GM12875 (cell line): ENCODE data around the gene PTPN22.

Source experiments
- H3K4me3 ChIP-seq: one replicate; pipeline ENCODE4 v1.5.1; 2011; ENCODE audit warnings: low read depth, low read length, control low read depth
- TF ChIP-seq, protein P1 (sequence below): IDR thresholded peaks from 2 replicates; pipeline ENCODE4 v1.5.1; 2011; ENCODE audit warnings: low read depth, mild to moderate bottlenecking, control low read depth, inconsistent platforms, low read length, moderate library complexity, borderline replicate concordance; ENCODE audit not compliant: insufficient read depth

The PTPN22 gene

DNA sequence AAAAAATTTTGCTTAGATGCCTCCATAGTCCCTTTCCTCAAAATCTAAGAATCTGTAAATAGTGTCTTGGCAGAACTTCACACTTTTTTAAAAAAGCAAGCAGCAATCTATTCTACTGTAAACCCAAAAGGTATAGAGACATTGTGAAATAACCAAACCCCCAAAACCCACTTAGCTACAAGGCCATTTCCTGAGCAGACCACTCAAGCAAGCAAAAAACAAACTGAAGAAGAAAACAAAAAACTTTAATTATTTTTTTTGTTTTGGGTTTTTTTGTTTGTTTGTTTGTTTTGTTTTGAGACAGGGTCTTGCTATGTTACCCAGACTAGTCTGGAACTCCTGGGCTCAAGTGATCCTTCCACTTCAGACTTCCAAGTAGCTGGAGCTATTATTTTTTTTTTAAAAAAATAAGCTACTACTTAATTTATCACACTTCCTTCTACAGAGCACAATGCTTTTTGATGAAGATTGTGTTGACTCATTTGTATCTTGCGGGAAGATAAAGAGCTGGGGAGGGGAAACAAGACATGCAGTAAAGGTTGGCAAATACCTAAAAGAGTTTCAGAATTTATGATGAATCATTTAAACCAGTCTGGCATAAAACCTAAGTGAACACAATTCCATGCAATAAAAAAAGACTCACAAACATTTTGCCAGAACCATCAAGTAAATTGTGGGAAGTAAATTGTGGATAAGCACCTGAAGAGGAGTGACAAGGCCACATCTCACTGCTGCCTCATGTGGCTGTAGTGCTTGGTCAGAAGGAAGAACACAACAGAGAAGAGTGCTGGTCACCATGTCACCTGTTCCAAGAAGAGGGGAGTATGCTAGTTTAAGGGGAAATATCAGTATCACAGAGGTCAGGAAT is 2.7 kb upstream of the PTPN22 start:
- no peak overlapping the region for H3K4me3 ChIP-seq
- TF ChIP-seq, protein P1, sequence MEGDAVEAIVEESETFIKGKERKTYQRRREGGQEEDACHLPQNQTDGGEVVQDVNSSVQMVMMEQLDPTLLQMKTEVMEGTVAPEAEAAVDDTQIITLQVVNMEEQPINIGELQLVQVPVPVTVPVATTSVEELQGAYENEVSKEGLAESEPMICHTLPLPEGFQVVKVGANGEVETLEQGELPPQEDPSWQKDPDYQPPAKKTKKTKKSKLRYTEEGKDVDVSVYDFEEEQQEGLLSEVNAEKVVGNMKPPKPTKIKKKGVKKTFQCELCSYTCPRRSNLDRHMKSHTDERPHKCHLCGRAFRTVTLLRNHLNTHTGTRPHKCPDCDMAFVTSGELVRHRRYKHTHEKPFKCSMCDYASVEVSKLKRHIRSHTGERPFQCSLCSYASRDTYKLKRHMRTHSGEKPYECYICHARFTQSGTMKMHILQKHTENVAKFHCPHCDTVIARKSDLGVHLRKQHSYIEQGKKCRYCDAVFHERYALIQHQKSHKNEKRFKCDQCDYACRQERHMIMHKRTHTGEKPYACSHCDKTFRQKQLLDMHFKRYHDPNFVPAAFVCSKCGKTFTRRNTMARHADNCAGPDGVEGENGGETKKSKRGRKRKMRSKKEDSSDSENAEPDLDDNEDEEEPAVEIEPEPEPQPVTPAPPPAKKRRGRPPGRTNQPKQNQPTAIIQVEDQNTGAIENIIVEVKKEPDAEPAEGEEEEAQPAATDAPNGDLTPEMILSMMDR: peak; percentile 62; the same call in 1 of the 2 replicates

DNA sequence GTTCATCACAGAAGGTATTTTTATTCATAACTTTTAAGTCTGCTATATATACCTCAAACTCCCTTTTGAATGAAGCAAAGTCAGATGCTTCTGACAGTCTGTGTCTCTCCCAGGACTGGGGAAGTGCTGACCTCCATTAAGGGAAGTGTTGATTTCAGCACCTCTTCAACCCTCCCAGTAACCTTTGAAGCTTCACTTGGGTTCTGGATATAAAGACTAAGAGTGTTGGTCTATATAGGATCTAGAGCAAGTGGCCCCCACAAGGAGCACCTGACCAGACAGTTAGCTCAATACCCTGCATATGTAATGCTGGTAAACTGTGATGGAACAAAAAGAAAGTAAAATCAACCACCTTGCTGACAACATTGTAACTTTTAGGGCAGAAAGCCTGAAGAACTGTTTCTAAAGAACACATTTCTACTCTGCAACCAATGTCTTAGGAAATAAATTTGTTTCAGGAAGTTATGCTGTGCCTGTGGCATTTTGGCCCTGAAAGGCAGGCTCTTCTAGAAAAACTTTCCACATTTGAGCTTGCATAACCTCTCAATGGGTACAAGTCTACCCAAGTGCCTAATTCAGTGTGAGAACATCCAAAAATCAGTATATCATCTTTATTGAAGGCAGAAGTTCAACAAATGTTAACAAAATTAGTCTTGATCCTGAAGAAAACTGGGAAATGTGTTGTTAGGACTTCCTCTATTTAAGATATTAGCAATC is 865 bp upstream of the PTPN22 start:
- TF ChIP-seq, protein P1: no peak
- H3K4me3 ChIP-seq: no peak overlapping the region

DNA sequence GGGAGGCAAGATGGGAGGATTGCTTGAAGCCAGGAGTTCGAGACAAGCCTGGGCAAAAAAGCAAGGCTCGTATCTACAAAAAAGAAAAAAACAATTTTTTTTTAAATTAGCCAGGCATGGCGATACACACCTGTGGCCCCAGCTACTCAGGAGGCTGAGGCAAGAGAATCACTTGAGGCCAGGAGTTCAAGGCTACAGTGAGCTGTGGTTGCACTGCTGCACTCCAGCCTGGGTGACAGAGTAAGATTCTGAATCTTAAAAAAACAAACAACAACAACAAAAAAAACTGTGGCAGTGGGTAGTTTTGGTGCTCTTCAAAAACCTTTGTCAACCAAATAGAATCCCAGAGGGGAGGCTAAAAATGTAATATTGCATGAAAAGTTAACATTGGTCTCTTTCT is 734 bp downstream of the PTPN22 start:
- TF ChIP-seq, protein P1: no peak
- H3K4me3 ChIP-seq: peak overlapping the region; percentile 54

DNA sequence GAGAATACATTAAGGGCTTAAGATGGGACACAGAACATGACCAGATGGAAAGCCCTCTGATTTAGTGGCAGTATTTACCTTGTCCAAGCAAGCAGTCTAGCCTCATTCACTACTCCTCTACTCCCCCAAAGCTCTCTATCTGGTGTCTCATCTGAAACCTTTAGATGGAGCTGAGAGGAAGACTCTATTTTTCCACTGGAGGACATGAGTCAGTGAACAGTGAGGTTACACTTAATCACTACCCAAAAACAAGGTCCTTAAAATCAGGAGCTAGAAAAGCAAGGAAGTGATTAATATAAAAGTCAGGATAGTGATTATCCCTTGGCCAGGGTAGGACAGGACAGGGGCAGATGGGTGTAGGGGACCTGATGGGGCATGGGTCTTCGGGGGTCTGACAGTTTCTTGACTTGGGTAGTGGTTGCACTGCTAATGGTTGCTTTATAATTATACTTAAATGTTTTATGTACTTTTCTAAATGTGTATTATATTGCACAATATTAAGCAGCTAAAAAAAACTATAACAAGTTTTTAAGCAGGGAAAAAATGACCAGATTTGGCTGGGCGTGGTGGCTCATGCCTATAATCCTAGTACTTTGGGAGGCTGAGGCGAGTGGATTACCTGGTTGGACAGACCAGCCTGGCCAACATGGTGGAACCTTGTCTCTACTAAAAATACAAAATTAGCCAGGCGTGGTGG is 3.0 kb downstream of the PTPN22 start:
- H3K4me3 ChIP-seq: no peak overlapping the region
- TF ChIP-seq, protein P1: no peak

DNA sequence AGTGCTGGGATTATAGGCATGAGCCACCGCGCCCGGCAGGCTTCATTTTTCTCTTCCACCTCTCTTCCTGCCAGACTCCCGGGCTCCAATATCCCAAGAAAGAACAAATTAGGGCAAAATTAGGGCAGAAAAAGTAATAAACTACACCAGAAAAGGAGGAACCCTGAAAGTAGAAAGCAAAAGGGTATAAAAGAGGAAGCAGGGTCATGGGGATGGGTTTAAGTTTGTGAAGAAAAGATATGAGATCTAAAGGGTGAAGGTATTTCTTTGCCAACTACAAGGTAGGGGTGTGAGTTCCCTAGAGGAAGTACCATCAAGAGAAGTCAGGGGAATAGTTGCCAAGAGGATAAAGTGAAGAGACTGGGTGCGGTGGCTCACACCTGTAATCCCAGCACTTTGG is 9.9 kb downstream of the PTPN22 start:
- TF ChIP-seq, protein P1: no peak

DNA sequence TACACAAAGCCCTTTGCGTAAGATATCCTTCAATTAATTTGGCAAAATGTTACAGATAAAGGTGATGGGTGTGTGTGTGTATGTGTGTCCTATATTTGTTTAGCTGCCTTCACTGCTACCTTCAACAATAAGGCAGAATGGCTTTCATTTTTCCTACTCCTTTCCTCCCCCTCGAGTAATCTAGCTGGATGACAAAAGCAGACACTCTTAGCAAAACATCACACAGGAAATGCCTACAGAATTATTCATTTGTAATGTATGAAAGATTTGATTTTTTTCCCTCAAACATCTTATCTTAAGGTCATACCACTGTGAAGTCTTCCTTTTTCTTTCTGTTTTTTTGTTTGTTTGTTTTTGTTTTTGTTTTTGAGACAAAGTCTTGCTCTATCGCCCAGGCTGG is 10.6 kb downstream of the PTPN22 start:
- H3K4me3 ChIP-seq: no peak overlapping the region
- TF ChIP-seq, protein P1: no peak

More for the DNA sequence above, 9.9 kb downstream of the PTPN22 start:
- H3K4me3 ChIP-seq: no peak overlapping the region
